GM18508 (cell line): Measurements from ENCODE around the gene BBS9.

ENCODE experiments used
- ATAC-seq: cut with Tn5 transposase; IDR thresholded peaks from one replicate; pipeline ENCODE4 v1.9.1; 2021; ENCODE audit warnings: moderate number of reproducible peaks; ENCODE audit not compliant: insufficient read depth, unreplicated experiment

BBS9 gene

GRCh38 chr7:33578881-33579672 is 449.7 kb downstream of the BBS9 start:
- ATAC-seq, result no peak

GRCh38 chr7:33579673-33579960 is 450.3 kb downstream of the BBS9 start:
- ATAC-seq, result no peak

- ATAC-seq, result no peak
Measured at GRCh38 chr7:33581236-33581635, 451.9 kb downstream of the BBS9 start.

GRCh38 chr7:33582104-33582503 is 452.7 kb downstream of the BBS9 start:
- ATAC-seq, result no peak

GRCh38 chr7:33582533-33582932 is 453.2 kb downstream of the BBS9 start:
- no peak for ATAC-seq

- no peak for ATAC-seq
Measured at GRCh38 chr7:33589911-33590310, 460.5 kb downstream of the BBS9 start.

GRCh38 chr7:33590916-33591315 is 461.6 kb downstream of the BBS9 start:
- no peak for ATAC-seq

- no peak for ATAC-seq
Measured at GRCh38 chr7:33591490-33591889, 462.1 kb downstream of the BBS9 start.

GRCh38 chr7:33592718-33593117 is 463.4 kb downstream of the BBS9 start:
- no peak for ATAC-seq

GRCh38 chr7:33593611-33594010 is 464.2 kb downstream of the BBS9 start:
- ATAC-seq, result no peak

- ATAC-seq, result no peak
Measured at GRCh38 chr7:33596686-33597085, 467.3 kb downstream of the BBS9 start.

GRCh38 chr7:33597181-33597580 is 467.8 kb downstream of the BBS9 start:
- ATAC-seq, result no peak

GRCh38 chr7:33601101-33601500 is 471.7 kb downstream of the BBS9 start:
- no peak for ATAC-seq

GRCh38 chr7:33601884-33602283 is 472.5 kb downstream of the BBS9 start:
- ATAC-seq, result no peak

GRCh38 chr7:33604056-33604455 is 474.7 kb downstream of the BBS9 start:
- no peak for ATAC-seq

- ATAC-seq, result no peak
Measured at GRCh38 chr7:33610918-33611317, 481.6 kb downstream of the BBS9 start.

GRCh38 chr7:33612442-33612841 is 483.1 kb downstream of the BBS9 start:
- ATAC-seq, result no peak

- no peak for ATAC-seq
Measured at GRCh38 chr7:33614357-33615117, 485.2 kb downstream of the BBS9 start.

- ATAC-seq, result no peak
Measured at GRCh38 chr7:33616752-33617151, 487.4 kb downstream of the BBS9 start.

- ATAC-seq, result no peak
Measured at GRCh38 chr7:33619264-33619663, 489.9 kb downstream of the BBS9 start.

- no peak for ATAC-seq
Measured at GRCh38 chr7:33623267-33623666, 493.9 kb downstream of the BBS9 start.

- no peak for ATAC-seq
Measured at GRCh38 chr7:33624215-33624614, 494.9 kb downstream of the BBS9 start.
